ENCODE measurements around the gene NPY4R. TPM values are rescaled to one million over a fixed set of nuclear protein-coding genes. Genes with fewer than 3 reads are reported as not detected.
"Not testable (repeated sequence)": the region's sequence is repeated elsewhere in the genome, so short reads cannot be mapped to it uniquely, and the experiment has no call there.

Gene NPY4R
- total and polyA plus RNA-seq, 2 donors (not counting 3 experiments of a cell fraction or from before 2014, with no cell fraction given) = not detected

DNA sequence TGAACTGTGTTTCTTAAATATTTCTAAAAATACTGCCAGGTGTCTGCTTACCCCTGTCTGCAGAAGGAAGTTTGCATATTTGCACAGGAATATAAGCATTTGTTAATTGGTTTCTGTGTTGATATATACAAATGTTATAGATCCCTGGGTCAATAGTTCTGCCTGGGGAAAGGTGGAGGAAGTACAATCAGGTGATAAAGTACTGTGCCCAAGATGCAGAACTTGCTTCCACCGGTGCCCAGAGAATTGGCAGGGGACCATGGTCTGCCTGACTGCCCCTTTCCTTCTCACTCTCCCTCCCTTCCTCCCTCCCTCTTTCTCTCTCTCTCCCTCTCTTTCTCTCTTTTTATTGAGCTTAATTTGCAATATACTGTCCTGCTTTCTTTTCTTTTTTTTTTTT is 22.3 kb downstream of the NPY4R start:
- H3K27me3 ChIP-seq (ENCODE audit: control insufficient read depth in 2 of 2, insufficient read depth in 2 of 2, low read length in 2 of 2); H3K9me3 ChIP-seq (replicated peaks; ENCODE audit: control insufficient read depth, insufficient read depth, low read length); FAIRE-seq; H3K27ac ChIP-seq (ENCODE audit: insufficient read depth, low read depth, low read length); POLR2A ChIA-PET; intact Hi-C loops (cut with micrococcal nuclease); BruUV-seq (replicated peaks); CTCF ChIA-PET; H4K20me1 ChIP-seq (replicated peaks; ENCODE audit: control insufficient read depth, extremely low read depth, insufficient read depth, low read length); dilution Hi-C loops (cut with MboI; ENCODE audit: extremely low pct_ligation_motif_present, low sequenced_read_pairs); DNase-seq (ENCODE audit: low read depth, low spot score); H3K4me1 ChIP-seq (ENCODE audit: control insufficient read depth, extremely low read depth, insufficient read depth, low read length); H3K79me2 ChIP-seq (ENCODE audit: control insufficient read depth, insufficient read depth, low read length); H2AFZ ChIP-seq (ENCODE audit: low read depth, low read length); H3K36me3 ChIP-seq (ENCODE audit: control insufficient read depth in 2 of 2, extremely low read depth in 1 of 2, insufficient read depth in 2 of 2, low read length in 2 of 2); H3K9me1 ChIP-seq (replicated peaks; ENCODE audit: control insufficient read depth, extremely low read depth, insufficient read depth, low read length); H3K4me2 ChIP-seq (ENCODE audit: insufficient read depth, low read length); H3K4me3 ChIP-seq (replicated peaks in 1 of 3; ENCODE audit: insufficient read depth in 1 of 3, low read depth in 1 of 3, low read length in 3 of 3); H3K9ac ChIP-seq (replicated peaks; ENCODE audit: extremely low read depth, insufficient read depth, low read length): not testable (repeated sequence)

DNA sequence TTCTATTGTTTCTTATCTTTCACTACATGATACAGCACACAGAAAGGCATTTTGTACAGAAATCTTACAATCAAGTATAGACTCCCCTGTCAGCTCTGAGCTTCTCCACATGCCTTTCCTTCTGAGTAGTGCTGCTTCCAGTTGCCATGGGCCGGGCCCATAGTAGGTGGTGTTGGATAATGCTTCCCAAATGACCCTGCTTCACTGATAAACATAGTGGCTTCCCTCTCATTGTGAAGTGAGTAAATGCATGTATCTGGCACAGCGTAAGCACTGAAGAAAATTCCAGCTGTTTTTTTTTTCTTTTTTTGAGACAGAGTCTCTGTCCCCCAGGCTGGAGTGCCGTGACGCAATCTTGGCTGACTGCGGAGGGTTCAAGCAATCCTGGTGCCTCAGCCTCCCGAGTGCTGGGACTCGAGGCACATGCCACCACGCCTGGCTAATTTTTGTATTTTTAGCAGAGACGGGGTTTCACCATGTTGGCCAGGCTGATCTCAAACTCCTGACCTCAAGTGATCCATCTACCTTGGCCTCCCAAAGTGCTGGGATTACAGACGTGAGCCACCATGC is 23.0 kb downstream of the NPY4R start:
- POLR2A ChIA-PET; H2AFZ ChIP-seq (ENCODE audit: low read depth, low read length); dilution Hi-C loops (cut with MboI; ENCODE audit: extremely low pct_ligation_motif_present, low sequenced_read_pairs); CTCF ChIA-PET; H3K9ac ChIP-seq (replicated peaks; ENCODE audit: extremely low read depth, insufficient read depth, low read length); H3K4me2 ChIP-seq (ENCODE audit: insufficient read depth, low read length); BruUV-seq (replicated peaks); H4K20me1 ChIP-seq (replicated peaks; ENCODE audit: control insufficient read depth, extremely low read depth, insufficient read depth, low read length); H3K9me1 ChIP-seq (replicated peaks; ENCODE audit: control insufficient read depth, extremely low read depth, insufficient read depth, low read length); H3K4me1 ChIP-seq (ENCODE audit: control insufficient read depth, extremely low read depth, insufficient read depth, low read length); FAIRE-seq; H3K9me3 ChIP-seq (replicated peaks; ENCODE audit: control insufficient read depth, insufficient read depth, low read length); intact Hi-C loops (cut with micrococcal nuclease); H3K79me2 ChIP-seq (ENCODE audit: control insufficient read depth, insufficient read depth, low read length); DNase-seq (ENCODE audit: low read depth, low spot score); H3K27me3 ChIP-seq (ENCODE audit: control insufficient read depth in 2 of 2, insufficient read depth in 2 of 2, low read length in 2 of 2); H3K27ac ChIP-seq (ENCODE audit: insufficient read depth, low read depth, low read length); H3K36me3 ChIP-seq (ENCODE audit: control insufficient read depth in 2 of 2, extremely low read depth in 1 of 2, insufficient read depth in 2 of 2, low read length in 2 of 2); H3K4me3 ChIP-seq (replicated peaks in 1 of 3; ENCODE audit: insufficient read depth in 1 of 3, low read depth in 1 of 3, low read length in 3 of 3): not testable (repeated sequence)

DNA sequence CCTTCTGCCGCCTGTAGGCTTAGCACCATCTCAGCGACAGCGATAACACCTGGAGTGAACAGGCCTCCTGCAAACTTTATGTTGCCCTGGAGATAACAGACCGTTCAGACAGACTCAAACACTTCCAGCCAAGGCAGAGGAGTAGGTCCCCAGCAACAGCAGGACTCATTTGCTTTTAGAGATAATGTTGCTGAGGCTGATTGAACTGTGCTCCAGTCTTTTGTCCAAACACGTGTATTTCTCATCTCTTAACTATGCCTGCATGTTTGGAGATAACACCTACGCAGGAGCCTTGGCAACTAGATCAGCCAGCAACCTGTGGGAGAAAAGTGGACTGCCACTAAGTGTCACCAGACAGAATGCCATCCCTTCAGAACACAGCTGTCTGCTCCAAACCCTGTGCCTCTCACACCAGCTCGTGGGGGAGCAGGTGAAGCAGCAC is 23.9 kb downstream of the NPY4R start:
- H3K79me2 ChIP-seq (ENCODE audit: control insufficient read depth, insufficient read depth, low read length); dilution Hi-C loops (cut with MboI; ENCODE audit: extremely low pct_ligation_motif_present, low sequenced_read_pairs); H3K4me3 ChIP-seq (replicated peaks in 1 of 3; ENCODE audit: insufficient read depth in 1 of 3, low read depth in 1 of 3, low read length in 3 of 3); H3K27me3 ChIP-seq (ENCODE audit: control insufficient read depth in 2 of 2, insufficient read depth in 2 of 2, low read length in 2 of 2); H3K36me3 ChIP-seq (ENCODE audit: control insufficient read depth in 2 of 2, extremely low read depth in 1 of 2, insufficient read depth in 2 of 2, low read length in 2 of 2); H3K4me1 ChIP-seq (ENCODE audit: control insufficient read depth, extremely low read depth, insufficient read depth, low read length); H2AFZ ChIP-seq (ENCODE audit: low read depth, low read length); intact Hi-C loops (cut with micrococcal nuclease); CTCF ChIA-PET; DNase-seq (ENCODE audit: low read depth, low spot score); H3K27ac ChIP-seq (ENCODE audit: insufficient read depth, low read depth, low read length); FAIRE-seq; H4K20me1 ChIP-seq (replicated peaks; ENCODE audit: control insufficient read depth, extremely low read depth, insufficient read depth, low read length); BruUV-seq (replicated peaks); H3K9ac ChIP-seq (replicated peaks; ENCODE audit: extremely low read depth, insufficient read depth, low read length); H3K9me3 ChIP-seq (replicated peaks; ENCODE audit: control insufficient read depth, insufficient read depth, low read length); H3K9me1 ChIP-seq (replicated peaks; ENCODE audit: control insufficient read depth, extremely low read depth, insufficient read depth, low read length); POLR2A ChIA-PET; H3K4me2 ChIP-seq (ENCODE audit: insufficient read depth, low read length): not testable (repeated sequence)

DNA sequence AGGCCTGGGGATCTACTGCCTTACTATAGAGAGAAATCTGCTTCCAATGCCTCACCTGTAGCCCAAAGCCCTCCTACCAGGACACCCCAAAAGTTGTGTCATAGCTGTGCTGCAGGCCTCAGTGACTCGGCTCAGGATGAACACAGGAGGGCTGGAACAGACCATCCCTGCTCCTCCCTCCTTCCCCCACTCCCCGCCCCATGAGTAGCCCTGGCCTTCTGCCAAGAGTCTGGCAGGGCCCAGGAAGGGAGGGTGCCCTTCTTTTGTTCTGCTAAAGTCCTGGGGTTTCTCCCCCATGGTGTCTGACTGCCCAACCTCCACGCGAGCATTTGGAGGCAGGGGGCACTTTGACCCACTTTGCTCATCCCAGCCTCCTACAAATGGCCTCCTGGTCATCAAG is 24.8 kb downstream of the NPY4R start:
- not testable (repeated sequence) for H3K4me3 ChIP-seq (replicated peaks in 1 of 3; ENCODE audit: insufficient read depth in 1 of 3, low read depth in 1 of 3, low read length in 3 of 3)

More for the DNA sequence above, 24.8 kb downstream of the NPY4R start:
- H4K20me1 ChIP-seq (replicated peaks; ENCODE audit: control insufficient read depth, extremely low read depth, insufficient read depth, low read length); H3K4me1 ChIP-seq (ENCODE audit: control insufficient read depth, extremely low read depth, insufficient read depth, low read length); H3K4me2 ChIP-seq (ENCODE audit: insufficient read depth, low read length); DNase-seq (ENCODE audit: low read depth, low spot score); CTCF ChIA-PET; intact Hi-C loops (cut with micrococcal nuclease); dilution Hi-C loops (cut with MboI; ENCODE audit: extremely low pct_ligation_motif_present, low sequenced_read_pairs); H3K36me3 ChIP-seq (ENCODE audit: control insufficient read depth in 2 of 2, extremely low read depth in 1 of 2, insufficient read depth in 2 of 2, low read length in 2 of 2); H2AFZ ChIP-seq (ENCODE audit: low read depth, low read length); H3K79me2 ChIP-seq (ENCODE audit: control insufficient read depth, insufficient read depth, low read length); H3K27ac ChIP-seq (ENCODE audit: insufficient read depth, low read depth, low read length); BruUV-seq (replicated peaks); POLR2A ChIA-PET; H3K9ac ChIP-seq (replicated peaks; ENCODE audit: extremely low read depth, insufficient read depth, low read length); H3K9me3 ChIP-seq (replicated peaks; ENCODE audit: control insufficient read depth, insufficient read depth, low read length); FAIRE-seq; H3K9me1 ChIP-seq (replicated peaks; ENCODE audit: control insufficient read depth, extremely low read depth, insufficient read depth, low read length); H3K27me3 ChIP-seq (ENCODE audit: control insufficient read depth in 2 of 2, insufficient read depth in 2 of 2, low read length in 2 of 2): not testable (repeated sequence)

All from endothelial cell of umbilical vein (primary cell).